HT1080 (cell line): Measurements from ENCODE around the gene ABCB1. TPM values are rescaled to one million over a fixed set of nuclear protein-coding genes. Genes with fewer than 3 reads are reported as not detected.

Experiments used
- DNase-seq: peaks from one replicate; pipeline ENCODE4 v3.0.0-alpha.2; 2015; ENCODE audit warnings: low read depth
- polyA plus RNA-seq, 2 experiments: library from polyadenylated mRNA; depleted of rRNA; stranded (reverse); fragments of >200 nt; gene quantifications; 2 replicates each; pipeline ENCODE4 v1.2.3, GENCODE V29; 2015
- total RNA-seq: library from RNA; depleted of rRNA; stranded (reverse); fragments of >200 nt; shearing (Covaris generic); gene quantifications from 2 replicates; pipeline ENCODE4 v1.2.3, GENCODE V29; 2014; rRNA removed

The ABCB1 gene
- total RNA-seq: 0.32 TPM in 1 of 2 replicates, not detected in the other
- 0.15 TPM in 1 of 2 replicates, not detected in the other for polyA plus RNA-seq (2015; cell fraction: cytosol; rRNA removed)
- not detected in 2 replicates for polyA plus RNA-seq (2015; cell fraction: nucleus; rRNA removed)

DNA sequence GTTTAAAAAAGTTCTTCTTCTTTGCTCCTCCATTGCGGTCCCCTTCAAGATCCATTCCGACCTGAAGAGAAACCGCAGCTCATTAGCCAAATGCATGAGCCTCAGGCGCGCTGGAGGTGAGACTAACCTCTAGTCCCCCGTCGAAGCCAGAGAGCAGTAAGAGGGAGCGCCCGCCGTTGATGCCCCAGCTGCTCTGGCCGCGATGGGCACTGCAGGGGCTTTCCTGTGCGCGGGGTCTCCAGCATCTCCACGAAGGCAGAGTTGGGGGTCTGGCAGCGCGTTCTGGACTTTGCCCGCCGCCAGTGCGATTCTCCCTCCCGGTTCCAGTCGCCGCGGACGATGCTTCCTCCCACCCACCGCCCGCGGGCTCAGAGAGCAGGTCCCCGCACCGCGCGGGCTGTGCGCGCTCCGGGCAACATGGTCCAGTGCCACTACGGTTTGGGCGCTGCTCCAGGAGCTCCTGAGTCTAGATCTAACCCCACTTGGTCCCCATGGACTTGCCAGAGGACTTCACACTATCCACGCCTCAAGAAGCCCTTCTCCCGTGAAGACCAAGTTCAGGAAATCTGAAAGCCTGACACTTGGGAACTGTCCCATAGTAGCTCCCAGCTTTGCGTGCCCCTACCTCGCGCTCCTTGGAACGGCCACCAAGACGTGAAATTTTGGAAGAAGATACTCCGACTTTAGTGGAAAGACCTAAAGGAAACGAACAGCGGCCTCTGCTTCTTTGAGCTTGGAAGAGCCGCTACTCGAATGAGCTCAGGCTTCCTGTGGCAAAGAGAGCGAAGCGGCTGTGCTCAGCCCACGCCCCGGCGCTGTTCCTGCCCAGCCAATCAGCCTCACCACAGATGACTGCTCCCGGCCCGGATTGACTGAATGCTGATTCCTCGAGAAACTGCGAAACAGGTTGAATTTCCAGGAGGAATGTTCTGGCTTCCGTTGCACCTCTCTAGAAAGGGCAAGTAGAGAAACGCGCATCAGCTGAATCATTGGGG, at the start of gene ABCB1:
ABCB1 (minus strand) TSS at position 755 of the 995 bp plus-strand sequence; CDS start at position 55, 700 bp downstream.
- DNase-seq: no peak

DNA sequence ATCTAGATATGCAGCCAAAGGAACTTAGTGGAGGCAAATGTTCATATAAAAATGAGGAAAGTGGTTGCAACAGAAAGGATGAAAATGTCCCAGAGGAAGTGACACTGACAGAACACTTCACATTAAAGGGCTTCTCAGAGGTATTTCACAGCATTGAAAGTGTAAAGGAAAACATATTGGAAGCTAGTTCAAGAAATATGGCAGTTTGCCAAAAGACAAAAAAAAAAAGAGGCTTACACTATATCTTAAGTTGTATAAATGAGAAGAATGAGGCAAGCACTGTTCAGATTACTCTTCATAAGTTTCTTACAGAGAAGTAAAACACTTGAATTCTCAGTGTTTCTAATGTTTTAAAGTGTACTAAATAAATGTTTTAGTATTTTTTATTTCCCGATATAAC, 47.6 kb upstream of the ABCB1 start:
- no peak for DNase-seq

DNA sequence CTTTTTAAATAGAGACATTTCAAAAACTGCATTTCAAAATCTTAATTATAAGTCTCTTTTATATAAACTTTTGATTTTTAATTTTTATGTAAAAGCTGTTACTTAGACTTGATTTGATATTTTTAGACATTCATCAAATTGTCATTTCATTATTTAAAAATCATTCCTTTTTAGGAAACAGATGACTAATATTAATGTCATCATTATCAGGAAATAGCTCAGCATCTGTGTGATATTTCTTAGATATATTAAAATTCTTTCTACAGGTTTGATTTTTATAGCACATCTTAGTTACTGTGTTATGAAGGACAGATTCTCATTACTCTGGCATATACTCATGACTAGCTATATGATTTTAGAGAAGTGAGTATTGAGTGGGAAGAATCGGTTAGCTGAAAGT, 44.8 kb upstream of the ABCB1 start:
- no peak for DNase-seq

DNA sequence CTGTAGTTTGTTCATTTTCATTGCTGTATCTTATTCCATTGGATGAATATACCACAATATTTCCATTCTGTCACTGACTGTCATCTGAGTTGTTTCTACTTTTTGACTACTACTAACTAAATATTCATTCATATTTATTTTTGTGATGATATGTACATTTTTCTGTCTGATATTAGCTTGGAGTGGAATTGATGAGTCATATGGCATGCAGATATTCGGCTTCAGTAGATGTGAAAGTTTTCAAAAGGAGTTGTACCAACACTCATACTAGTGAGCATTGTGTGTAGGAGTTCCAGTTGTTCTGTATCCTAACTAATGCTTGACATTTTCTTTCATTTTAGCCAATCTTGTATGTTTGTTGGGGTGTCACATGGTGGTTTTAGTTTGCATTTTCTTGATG, 35.2 kb upstream of the ABCB1 start:
- DNase-seq: no peak

DNA sequence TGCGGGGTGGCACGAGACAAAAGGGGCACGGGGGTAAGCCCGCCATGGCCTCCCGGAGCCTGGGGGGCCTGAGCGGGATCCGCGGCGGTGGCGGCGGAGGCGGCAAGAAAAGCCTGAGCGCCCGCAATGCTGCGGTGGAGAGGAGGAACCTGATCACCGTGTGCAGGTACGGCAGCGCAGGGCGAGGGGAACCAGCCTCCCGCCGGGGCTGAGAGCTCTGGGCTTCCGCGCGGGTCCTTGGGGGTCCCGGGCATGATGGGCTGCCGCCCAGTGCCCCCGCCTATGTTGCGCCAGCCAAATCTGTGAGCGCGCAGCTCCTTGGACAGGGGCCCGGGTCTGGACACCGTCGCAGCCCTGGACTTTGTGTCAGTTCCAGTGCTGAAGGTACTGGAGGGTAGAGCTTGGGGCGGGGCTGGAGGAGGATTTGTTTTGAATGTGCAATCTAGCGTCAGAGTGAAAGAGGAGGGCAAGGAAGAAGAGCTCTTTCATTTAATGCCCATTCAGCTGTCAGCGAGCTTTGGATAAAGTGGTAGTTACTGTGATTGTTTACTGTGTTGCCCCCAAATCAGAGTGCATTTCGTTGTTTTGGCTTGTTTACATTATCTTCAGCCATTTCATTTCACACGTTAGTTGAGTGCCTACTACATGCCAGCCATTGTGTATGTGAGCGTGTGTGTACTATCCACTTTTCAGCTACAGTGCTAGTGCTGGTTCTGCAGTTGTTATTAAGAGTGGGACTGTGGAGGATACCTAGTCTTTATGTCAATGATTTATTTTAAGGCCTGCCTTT, 28.3 kb upstream of the ABCB1 start:
- no peak for DNase-seq

DNA sequence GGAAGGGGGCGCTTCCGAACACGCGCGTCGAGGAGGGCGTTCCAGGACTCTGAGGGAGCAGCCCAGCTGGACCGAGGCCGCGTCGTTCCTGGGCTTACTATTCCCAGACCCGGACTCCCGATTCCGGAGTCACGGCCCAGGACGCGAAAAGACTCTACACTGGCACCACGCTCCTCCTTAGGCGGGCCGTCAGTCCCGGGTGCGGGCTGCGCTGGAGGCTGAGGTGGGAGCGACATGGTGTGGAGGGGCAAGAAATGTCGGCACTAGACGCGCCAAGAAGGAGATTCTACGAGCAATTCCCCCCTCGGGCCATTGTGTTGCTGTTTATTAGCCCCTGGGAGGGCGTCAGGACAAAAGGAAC, 26.9 kb upstream of the ABCB1 start:
- DNase-seq: no peak

DNA sequence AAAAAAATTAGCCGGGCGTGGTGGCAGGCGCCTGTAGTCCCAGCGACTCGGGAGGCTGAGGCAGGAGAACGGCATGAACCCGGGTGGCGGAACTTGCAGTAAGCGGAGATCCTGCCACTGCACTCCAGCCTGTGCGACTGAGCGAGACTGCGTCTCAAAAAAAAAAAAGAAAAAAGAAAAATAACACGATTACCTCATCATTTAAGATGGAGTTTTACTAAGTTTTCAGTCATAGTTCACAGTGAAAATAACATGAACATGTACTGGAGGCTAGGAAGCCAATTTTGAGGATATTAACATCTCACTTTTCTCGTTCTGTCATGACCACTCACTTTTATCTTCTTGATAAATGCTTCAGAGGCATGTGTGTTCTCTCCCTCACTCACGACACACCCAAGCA, 24.4 kb upstream of the ABCB1 start:
- DNase-seq: no peak

DNA sequence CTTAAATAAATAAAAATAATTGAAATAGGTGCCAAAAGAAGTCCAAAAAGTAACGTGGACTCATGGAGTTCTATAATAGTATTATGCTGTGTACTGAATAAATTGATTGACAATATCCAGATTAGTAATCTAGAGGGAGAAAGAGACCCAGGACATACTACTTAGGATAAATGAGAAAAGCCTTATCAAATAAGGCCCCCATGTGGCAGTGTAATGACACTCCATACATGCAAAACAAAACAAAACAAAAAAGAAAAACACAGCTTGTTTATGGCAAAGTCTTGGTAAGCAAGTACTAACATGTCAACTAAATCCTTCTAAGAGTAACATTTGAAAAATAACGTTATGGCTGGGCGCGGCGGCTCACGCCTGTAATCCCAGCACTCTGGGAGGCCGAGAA, 23.9 kb upstream of the ABCB1 start:
- DNase-seq: no peak

DNA sequence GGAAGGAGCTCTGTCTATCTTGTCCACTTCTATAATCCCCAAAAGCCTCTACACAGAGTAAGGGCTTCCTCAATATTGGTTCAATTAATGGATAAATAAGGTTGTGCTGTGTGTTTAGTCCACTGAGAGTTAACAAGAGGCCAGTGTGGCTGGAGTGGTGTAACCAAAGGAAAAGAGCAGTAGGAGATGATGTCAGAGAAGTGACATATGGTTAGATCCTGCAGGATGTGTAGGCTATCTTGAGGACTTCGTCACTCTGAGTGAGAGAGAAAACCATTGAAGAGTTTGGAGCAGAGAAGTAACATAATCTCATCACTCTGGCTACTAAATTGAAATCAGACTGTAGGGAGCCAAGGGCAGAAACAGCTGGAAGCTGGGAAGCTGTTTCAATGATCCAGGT, 14.5 kb upstream of the ABCB1 start:
- DNase-seq: no peak

DNA sequence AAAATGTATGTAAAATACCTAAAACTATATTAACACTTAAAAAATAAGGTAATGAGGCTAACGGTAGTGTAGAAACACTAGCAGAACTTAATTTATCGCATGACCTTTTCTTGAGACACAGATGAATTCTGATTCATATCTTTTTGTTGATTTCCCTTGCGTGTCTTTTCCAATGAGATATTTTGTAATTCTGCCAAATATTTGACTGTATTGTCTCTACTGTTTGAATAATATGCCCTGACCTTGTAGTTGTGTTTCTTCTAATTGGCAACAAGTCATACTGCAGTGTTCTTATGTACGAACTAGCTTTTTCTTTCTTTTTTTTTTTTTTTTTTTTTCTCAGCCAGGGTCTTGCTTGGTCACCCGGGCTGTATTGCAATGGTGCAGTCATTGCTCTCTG, 9.2 kb upstream of the ABCB1 start:
- DNase-seq: no peak

DNA sequence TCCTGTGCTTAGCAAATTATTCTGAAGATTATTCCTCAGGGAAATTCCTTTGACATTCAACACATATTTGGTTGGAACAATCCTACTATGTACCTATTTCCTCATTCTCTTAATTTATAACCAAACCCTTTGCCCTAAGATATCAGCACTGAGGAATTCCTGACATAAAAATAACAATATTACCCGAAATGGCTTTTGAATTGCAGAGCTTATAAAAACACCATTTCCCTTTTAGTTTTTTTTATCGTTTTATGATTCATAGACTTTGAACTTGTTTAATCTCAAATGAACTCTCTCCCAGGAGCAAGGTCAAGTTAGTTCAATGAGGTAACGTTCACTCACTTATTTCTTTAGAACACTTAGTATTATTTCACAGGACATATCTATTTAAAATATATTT, 7.7 kb upstream of the ABCB1 start:
- DNase-seq: no peak

DNA sequence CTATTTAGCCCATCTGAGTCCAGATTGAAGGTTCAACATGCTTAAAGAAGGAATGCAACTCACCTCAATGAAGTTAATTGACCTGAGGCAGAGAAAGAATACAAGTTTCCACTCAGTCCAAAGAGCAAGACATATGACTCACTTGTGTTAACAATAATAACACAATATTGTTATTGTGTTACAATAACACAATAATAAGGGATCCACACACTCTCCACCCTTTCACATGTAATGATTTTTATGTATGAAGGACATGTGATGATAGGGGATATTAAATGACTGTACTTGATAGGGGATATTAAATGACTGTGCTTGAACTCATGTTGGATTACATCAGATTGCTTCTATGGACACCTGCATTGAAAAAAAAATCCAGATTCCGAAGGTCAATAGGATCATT, 3.6 kb upstream of the ABCB1 start:
- DNase-seq: no peak

DNA sequence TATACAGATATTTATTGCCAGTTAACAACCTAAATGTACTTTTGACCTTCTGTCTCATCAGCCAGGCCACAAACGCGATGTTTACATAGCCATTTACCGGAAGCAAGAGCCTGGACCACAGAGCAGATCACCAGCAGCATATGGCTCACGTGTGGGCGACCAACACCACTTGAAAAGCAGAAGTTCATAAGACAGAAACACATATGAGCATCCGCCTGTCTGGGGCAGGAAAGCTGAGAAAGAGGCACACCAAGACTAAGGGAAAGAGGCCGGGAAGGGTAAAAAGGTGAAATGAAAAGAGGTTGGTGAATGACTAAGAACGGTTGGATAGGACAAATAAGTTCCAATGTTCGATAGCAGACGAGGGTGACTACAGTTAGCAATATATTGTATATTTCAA, 1.3 kb downstream of the ABCB1 start:
- DNase-seq: peak; percentile 14

DNA sequence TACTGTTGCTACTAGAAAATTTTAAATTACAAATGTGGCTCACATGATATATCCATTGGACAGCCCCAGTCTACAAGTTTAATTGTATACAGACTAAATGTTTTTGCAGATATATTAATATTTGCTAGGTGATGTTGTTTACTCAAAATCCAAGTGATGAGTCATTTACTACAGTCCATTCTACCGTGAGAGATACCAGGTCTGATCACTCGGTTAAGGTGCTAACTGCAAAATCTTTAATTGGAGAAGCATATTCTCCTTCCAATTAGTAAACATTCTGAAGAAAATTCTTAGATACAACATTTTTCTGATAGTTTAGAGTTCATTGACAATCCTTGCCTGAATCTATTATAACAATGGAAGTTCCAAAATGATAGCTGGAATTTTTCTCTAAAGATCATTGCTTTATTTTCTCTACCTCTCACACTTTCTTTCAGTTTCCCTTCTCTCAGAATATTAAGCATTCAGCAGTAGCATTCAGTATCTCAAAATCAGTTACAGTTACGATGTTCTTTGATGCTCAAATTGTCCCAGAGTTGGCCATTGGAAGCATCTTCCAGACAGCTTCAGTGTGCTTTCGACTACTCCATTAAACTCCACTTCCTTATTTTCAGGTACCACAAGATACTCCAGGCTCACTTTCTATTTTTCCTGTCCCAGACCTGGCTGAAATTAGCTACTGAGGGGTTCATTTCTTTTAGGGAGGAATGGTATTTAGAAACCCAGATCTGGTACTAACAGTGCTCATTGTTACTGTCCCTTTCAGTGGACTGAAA, 2.3 kb downstream of the ABCB1 start:
- DNase-seq: no peak

DNA sequence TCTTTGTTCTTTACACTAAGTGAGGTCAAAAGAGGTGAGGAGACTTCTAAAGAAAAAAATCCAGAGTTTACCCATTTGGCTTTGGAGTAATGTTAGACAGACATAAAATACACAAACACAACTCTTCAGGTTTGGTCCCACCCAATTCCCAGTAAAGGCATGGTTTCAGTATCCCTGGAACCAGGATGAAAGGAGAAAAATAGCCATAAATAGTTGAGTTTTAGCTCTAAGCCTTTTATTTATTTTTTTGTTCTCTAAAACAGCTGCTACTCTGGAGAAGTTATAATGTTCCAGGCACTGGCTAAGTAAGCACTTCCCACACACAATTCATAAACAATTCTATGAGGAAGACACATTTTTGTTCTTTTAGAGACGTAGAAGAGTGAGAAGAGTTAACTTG, 4.0 kb downstream of the ABCB1 start:
- no peak for DNase-seq

DNA sequence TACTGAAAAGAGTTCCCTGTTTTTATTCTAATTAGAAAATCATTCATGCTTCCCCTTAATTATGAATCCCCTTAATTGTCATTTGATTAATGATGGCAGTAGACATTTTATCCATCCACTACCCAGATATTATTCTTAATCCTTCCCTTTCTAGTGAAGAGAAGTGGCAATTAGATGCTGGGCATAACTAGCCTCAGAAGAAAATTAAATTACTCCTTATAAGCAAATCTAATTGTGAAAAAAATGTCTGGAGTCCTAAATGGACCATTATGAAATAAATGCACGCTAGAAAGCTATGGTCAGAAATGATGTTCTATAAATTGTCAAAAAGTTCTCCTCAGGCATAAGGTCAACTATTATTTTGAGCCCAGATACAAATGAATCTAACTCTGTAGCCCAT, 4.5 kb downstream of the ABCB1 start:
- DNase-seq: no peak

DNA sequence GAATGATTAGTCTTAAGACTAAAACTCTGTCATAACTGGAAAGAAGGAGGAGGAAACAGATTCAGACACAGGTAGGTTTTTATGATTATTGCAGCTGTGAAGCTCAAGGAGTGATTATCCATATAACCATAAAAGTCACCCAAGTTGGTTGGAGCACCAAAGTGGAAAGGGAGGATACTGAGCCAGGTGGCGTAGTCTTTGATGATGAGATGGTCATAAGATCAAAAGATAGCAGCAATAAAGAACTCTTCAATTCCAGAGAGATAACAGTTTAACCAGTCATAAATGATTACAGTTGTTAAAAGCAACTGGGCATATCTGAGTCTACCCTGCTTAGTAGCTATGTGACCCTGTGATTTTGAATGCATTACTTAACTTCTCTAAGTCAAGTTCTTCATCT, 8.4 kb downstream of the ABCB1 start:
- DNase-seq: no peak

DNA sequence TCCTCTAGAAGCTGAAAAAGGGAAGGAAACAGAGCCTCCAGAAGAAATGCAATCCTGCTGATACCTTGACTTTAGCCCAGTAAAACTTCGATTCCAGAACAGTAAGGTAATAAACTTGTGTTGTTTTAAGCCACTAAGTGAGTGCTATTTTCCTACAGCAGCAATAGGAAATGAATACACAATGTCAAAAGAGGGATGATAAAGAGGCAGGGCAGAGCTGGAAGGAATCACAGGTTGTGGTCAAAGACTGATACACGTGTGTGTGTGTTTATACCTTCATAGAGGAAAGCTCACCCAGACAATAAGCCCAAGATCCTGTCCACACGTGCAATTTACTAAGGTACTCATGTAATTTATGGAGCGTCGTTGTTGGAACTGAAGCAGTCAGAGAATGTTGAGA, 9.5 kb downstream of the ABCB1 start:
- no peak for DNase-seq

DNA sequence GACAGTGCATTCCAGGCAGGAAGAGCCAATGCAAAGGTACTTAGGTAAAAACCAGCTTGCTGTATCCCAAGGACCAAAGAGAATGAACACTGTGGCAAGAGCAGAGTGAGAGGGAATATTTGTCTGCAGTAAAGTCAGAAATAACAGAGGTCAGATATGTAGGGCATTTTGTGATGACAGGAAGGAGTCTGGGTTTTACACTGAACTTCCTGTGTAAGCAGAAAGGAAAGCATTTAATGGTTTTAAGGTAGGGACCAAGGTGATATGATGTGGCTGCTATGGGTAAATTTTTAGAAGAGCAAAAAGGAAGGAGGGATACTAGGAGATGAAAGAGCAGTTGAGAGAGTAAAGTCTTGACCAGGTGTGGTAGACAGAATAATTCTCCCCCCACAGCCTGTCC, 10.1 kb downstream of the ABCB1 start:
- no peak for DNase-seq

DNA sequence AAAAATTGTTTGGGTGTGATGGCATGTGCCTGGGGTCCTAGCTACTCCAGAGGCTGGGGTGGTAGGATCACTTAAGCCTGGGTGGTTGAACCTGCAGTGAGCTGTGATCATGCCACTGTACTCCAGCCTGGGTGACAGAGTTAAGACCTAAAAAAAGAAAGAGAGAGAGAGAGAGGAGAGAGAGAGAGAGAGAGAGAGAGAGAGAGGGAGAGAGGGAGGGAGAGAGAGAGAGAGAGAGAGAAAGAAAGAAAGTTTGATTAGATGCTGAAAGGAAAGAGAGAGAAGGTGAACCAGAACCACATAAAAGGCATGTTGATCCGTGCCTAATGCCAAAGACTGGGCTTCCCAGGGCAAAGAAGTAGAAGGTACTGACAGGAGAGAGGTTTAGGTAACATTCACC, 11.1 kb downstream of the ABCB1 start:
- no peak for DNase-seq

DNA sequence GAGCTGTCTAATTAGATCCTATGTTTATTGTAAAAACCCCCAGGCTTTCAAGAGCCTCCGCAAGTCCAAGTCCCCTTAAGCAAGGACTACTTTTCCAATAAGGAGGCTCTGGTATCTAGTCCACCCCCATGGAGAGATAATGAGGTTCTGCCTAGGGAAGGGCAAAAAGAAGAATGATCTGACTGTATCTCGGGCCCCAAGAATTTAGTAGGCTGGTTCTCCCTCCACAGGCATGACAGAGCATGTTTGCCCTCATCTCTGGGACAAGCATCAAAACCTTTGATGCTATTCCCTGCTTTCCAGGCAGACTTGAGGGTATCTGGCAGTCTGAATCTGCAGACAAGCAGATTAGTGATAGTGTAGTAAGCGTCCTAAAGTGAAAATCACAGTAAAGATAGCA, 19.0 kb downstream of the ABCB1 start:
- DNase-seq: no peak

DNA sequence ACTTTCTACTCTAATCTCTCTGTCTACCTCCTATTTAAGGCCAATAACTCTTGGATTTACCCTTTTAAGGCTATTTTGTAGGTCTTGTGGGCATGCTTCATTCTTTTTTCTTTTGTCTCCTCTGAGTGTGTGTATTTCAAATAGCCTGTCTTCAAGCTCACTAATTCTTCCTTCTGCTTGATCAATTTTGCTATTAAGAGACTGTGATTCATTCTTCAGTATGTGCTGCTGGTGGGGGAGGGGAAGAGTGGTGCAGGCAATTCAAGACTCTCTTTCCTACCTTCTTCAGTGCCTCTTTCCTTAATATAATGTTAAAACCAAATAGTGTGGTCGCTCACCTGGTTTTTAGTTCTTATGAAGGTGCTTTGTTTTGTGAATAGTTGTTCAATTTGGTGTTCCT, 20.0 kb downstream of the ABCB1 start:
- no peak for DNase-seq
